Measurements from ENCODE around the gene APLNR.
A peak's percentile ranks its signal among the peaks of the same experiment; 100 is the strongest.

The APLNR gene

GRCh38 chr11:57251037-57251436 is 14.0 kb upstream of the APLNR start:
- no peak for DNase-seq

- DNase-seq = peak; percentile 40
Observed at GRCh38 chr11:57249384-57250319, 12.6 kb upstream of the APLNR start.

GRCh38 chr11:57248780-57249383 is 11.8 kb upstream of the APLNR start:
- peak; percentile 3 for DNase-seq

GRCh38 chr11:57244911-57245310 is 7.9 kb upstream of the APLNR start:
- no peak for DNase-seq

GRCh38 chr11:57241353-57241972 is 4.4 kb upstream of the APLNR start:
- DNase-seq = no peak

- DNase-seq = no peak
Observed at GRCh38 chr11:57240757-57241156, 3.7 kb upstream of the APLNR start.

GRCh38 chr11:57240007-57240406 is 3.0 kb upstream of the APLNR start:
- DNase-seq = no peak

- no peak for DNase-seq
Observed at GRCh38 chr11:57239348-57239747, 2.3 kb upstream of the APLNR start.

- DNase-seq = no peak
Observed at GRCh38 chr11:57235761-57236703, 1.0 kb downstream of the APLNR start.

GRCh38 chr11:57233702-57234101 is 3.3 kb downstream of the APLNR start:
- DNase-seq = no peak

- DNase-seq = no peak
Observed at GRCh38 chr11:57231539-57232253, 5.4 kb downstream of the APLNR start.

GRCh38 chr11:57230791-57231538 is 6.1 kb downstream of the APLNR start:
- no peak for DNase-seq

GRCh38 chr11:57230316-57230715 is 6.7 kb downstream of the APLNR start:
- DNase-seq = no peak

GRCh38 chr11:57228600-57228999 is 8.4 kb downstream of the APLNR start:
- no peak for DNase-seq

- no peak for DNase-seq
Observed at GRCh38 chr11:57224537-57224936, 12.5 kb downstream of the APLNR start.

- no peak for DNase-seq
Observed at GRCh38 chr11:57224128-57224527, 12.9 kb downstream of the APLNR start.

GRCh38 chr11:57223601-57224000 is 13.4 kb downstream of the APLNR start:
- DNase-seq = no peak

- DNase-seq = no peak
Observed at GRCh38 chr11:57222239-57222638, 14.8 kb downstream of the APLNR start.

GRCh38 chr11:57219021-57219627 is 17.9 kb downstream of the APLNR start:
- DNase-seq = peak; percentile 50

- no peak for DNase-seq
Observed at GRCh38 chr11:57217053-57217452, 20.0 kb downstream of the APLNR start.

- DNase-seq = no peak
Observed at GRCh38 chr11:57216463-57216862, 20.6 kb downstream of the APLNR start.
